T1000 (cell line): ENCODE data around the gene PLK1.
"Not testable (repeated sequence)": the region's sequence is repeated elsewhere in the genome, so short reads cannot be mapped to it uniquely, and the experiment has no call there.

Source experiments
- DNase-seq: peaks from one replicate; lab custom pipeline; 2025; ENCODE audit warnings: mixed read lengths; lab: John Stamatoyannopoulos, UW

The PLK1 gene

GRCh38 chr16:23710504-23710903 is 31.8 kb downstream of the PLK1 start:
- no peak for DNase-seq

GRCh38 chr16:23711785-23712184 is 33.1 kb downstream of the PLK1 start:
- no peak for DNase-seq

GRCh38 chr16:23712976-23713375 is 34.3 kb downstream of the PLK1 start, which contains the start of gene ERN2:
ERN2 (minus strand) TSS chr16:23713222; CDS start chr16:23713187, 35 bp downstream.
- no peak for DNase-seq

GRCh38 chr16:23716484-23716883 is 37.8 kb downstream of the PLK1 start:
- DNase-seq: no peak

GRCh38 chr16:23722613-23723240 is 44.0 kb downstream of the PLK1 start:
- not testable (repeated sequence) for DNase-seq

- no peak for DNase-seq
These were observed 45.6 kb downstream of the PLK1 start for GRCh38 chr16:23724096-23724784.

- no peak for DNase-seq
These were observed 46.1 kb downstream of the PLK1 start for GRCh38 chr16:23724785-23725131.

- no peak for DNase-seq
These were observed 48.0 kb downstream of the PLK1 start for GRCh38 chr16:23726710-23727109.

- DNase-seq: no peak
These were observed 49.4 kb downstream of the PLK1 start for GRCh38 chr16:23728112-23728477.

- no peak for DNase-seq
These were observed 51.1 kb downstream of the PLK1 start for GRCh38 chr16:23729503-23730424.

GRCh38 chr16:23734176-23734893 is 55.6 kb downstream of the PLK1 start:
- DNase-seq: no peak

GRCh38 chr16:23737423-23738028 is 58.8 kb downstream of the PLK1 start:
- DNase-seq: not testable (repeated sequence)

- DNase-seq: no peak
These were observed 60.8 kb downstream of the PLK1 start for GRCh38 chr16:23739516-23739915.
